Measurements from ENCODE around the gene NNAT.

The NNAT gene

DNA sequence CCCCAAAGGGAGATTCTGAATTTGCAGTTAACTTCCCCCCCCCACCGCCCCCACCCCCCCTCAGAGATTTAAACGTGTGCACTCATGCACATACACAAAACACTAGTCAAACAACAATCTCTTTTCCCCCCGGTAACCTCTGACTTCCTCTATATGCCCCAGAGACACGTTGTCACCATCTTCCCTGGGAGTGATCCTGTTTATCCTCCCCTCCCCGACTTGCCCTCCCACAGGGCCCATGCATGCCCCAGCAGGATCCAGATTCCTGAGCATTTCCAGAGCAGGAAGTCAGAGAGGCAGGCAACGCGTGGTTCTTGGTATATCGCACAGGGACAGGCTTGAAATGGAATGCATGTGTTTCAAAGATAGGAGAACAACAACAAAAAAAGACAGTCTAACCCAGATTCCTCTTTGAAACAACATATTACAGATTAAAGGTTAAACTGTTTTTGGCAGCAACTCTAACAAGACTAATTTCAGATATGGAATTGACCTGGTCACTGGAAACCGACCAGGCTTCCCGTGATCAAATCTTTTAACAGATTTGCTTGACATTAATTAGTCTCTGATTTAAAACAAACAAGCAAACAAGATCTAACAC is 5.3 kb downstream of the NNAT start:
- Histone ChIP-seq H3K9me3 (ENCODE audit: low read length) (no peaks in the 10 kb centered on the region), H3K4me2 (ENCODE audit: low read length) (peak overlapping the region; percentile 86), H3F3A (ENCODE audit: insufficient read depth, low read length) (no peaks in the 10 kb centered on the region), H4K20me1 (ENCODE audit: insufficient read depth, low read length) (no peaks in the 10 kb centered on the region; the same call in 1 of the 2 replicates), H3K9me2 (ENCODE audit: low read depth, low read length) (no peaks in the 10 kb centered on the region), H3K9ac (ENCODE audit: low read length) (peak overlapping the region; percentile 76), H3K27me3 (ENCODE audit: insufficient read depth, low read length) (no peaks in the 10 kb centered on the region), H2AFZ (ENCODE audit: low read length) (no peak overlapping the region), H3K4me3 (ENCODE audit: low read depth, low read length, poor library complexity, severe bottlenecking) (peak overlapping the region; percentile 97), H3K36me3 (ENCODE audit: insufficient read depth, low read length) (0 out of 2 replicates have a peak, but pooled peaks cover 2% of the 10 kb centered on the region), H3K4me1 (ENCODE audit: insufficient read depth, low read length, severe bottlenecking) (peaks cover 29% of the 10 kb centered on the region), H3K79me2 (ENCODE audit: insufficient read depth, low read length) (0 out of 2 replicates have a peak, but pooled peaks cover 8% of the 10 kb centered on the region), H3K27ac (ENCODE audit: low read depth, low read length, poor library complexity, severe bottlenecking) (no peak overlapping the region)
- TF ChIP-seq, protein P1, sequence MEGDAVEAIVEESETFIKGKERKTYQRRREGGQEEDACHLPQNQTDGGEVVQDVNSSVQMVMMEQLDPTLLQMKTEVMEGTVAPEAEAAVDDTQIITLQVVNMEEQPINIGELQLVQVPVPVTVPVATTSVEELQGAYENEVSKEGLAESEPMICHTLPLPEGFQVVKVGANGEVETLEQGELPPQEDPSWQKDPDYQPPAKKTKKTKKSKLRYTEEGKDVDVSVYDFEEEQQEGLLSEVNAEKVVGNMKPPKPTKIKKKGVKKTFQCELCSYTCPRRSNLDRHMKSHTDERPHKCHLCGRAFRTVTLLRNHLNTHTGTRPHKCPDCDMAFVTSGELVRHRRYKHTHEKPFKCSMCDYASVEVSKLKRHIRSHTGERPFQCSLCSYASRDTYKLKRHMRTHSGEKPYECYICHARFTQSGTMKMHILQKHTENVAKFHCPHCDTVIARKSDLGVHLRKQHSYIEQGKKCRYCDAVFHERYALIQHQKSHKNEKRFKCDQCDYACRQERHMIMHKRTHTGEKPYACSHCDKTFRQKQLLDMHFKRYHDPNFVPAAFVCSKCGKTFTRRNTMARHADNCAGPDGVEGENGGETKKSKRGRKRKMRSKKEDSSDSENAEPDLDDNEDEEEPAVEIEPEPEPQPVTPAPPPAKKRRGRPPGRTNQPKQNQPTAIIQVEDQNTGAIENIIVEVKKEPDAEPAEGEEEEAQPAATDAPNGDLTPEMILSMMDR (IDR thresholded peaks at IDR 0.05; ENCODE audit: low read length) = no peak
- TF ChIP-seq EZH2 (IDR thresholded peaks at IDR 0.05; ENCODE audit: borderline replicate concordance, low read length) = no peak

DNA sequence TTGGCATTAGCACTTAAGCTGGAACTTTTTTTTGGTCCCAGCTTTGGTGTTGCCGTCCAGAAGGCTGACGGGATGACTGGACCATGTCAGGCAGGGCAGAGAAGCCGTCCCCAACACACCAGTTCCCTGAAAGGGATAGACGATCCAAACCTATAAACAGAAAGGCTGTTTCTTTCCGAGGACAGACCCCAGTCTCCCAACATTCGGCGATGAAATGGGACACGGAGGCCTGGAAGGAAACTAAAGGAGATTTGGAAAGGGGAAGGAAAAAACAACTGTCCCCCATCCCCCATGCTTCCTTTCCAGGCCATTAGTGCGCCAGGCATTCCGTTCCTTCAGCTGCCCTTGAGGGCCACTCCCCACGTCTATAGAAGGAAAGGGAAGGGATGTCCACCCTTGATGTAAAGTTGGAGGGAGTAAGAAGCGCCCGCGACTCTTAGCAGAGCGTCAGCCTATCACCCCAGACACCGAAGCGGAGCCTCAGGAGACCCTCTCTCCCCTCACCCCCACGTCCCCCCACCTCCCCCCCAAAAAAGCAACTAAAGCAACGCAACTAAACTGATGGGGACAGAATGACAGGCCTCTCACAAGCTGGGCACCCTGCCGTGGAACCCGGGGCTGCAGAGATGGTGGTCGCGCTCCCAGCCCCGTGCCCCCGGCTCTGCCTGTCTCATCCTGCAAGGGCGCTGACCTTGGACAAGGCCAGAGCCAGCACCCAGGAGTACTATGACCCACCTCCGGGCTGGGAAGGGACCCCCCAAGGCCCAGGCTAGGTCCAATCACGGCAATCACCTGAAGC is 6.0 kb downstream of the NNAT start:
- no peak overlapping the region for H3K27ac ChIP-seq (ENCODE audit: low read depth, low read length, poor library complexity, severe bottlenecking)
- peak overlapping the region; percentile 76 for H3K9ac ChIP-seq (ENCODE audit: low read length)
- no peaks in the 10 kb centered on the region; the same call in 1 of the 2 replicates for H4K20me1 ChIP-seq (ENCODE audit: insufficient read depth, low read length)
- TF ChIP-seq, protein P1 (IDR thresholded peaks at IDR 0.05; ENCODE audit: low read length) = no peak
- no peak for TF ChIP-seq EZH2 (IDR thresholded peaks at IDR 0.05; ENCODE audit: borderline replicate concordance, low read length)
- 0 out of 2 replicates have a peak, but pooled peaks cover 8% of the 10 kb centered on the region for H3K79me2 ChIP-seq (ENCODE audit: insufficient read depth, low read length)
- no peaks in the 10 kb centered on the region for H3K27me3 ChIP-seq (ENCODE audit: insufficient read depth, low read length)
- H3K9me3 ChIP-seq (ENCODE audit: low read length) = no peaks in the 10 kb centered on the region
- H3K4me2 ChIP-seq (ENCODE audit: low read length) = peak overlapping the region; percentile 86
- peaks cover 29% of the 10 kb centered on the region for H3K4me1 ChIP-seq (ENCODE audit: insufficient read depth, low read length, severe bottlenecking)
- H3K9me2 ChIP-seq (ENCODE audit: low read depth, low read length) = no peaks in the 10 kb centered on the region
- H3F3A ChIP-seq (ENCODE audit: insufficient read depth, low read length) = no peaks in the 10 kb centered on the region
- peak overlapping the region; percentile 97 for H3K4me3 ChIP-seq (ENCODE audit: low read depth, low read length, poor library complexity, severe bottlenecking)
- H3K36me3 ChIP-seq (ENCODE audit: insufficient read depth, low read length) = no peaks in the 10 kb centered on the region
- no peak overlapping the region for H2AFZ ChIP-seq (ENCODE audit: low read length)

DNA sequence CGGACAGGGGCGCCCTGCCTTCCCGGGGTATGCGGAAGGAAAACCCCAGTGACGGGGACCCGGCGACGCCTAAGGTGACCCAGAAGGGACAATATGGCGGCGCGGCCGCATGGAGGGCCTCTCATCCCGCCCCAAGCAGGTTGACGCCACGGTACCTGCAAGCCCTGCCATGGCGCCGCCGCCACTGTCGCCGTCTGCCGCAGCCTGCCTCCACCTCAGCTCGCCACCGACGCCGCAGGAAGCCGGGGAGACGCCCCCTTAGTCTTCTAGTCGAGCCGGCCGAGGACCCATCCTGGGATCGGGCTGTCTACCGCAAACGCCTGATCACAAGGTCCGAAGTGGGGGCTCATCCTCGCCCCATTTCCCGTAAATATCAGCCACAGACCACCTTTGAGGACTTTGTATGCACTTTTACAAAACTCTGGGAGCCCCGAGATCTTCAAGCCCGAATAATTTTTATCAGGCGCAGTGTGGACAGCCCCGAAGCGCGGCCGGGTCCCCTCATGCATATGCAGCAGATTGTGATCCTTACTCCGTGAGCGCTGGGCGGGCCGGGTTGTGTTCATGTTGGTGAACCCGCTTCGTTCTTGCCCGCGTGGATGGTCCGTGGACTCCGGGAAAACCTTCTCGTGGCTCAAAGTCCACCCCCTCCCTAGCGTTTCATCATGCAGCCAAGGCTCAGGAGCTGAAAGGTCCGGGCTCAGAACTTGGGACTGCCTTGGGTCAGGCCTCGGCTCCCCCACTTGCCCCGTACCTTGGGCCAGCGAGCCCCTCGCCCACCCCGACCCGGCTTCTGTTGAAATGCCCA is 6.8 kb downstream of the NNAT start, which contains the start of gene BLCAP:
Gene BLCAP, minus strand, starts transcription at position 239 of the 808 bp plus-strand sequence. CDS start 8,702 bp downstream, outside the sequence.
- Histone ChIP-seq H3K9me3 (ENCODE audit: low read length) (no peaks in the 10 kb centered on the region), H3K9me2 (ENCODE audit: low read depth, low read length) (no peaks in the 10 kb centered on the region), H3K4me1 (ENCODE audit: insufficient read depth, low read length, severe bottlenecking) (peaks cover 29% of the 10 kb centered on the region), H3K79me2 (ENCODE audit: insufficient read depth, low read length) (0 out of 2 replicates have a peak, but pooled peaks cover 8% of the 10 kb centered on the region), H3K4me3 (ENCODE audit: low read depth, low read length, poor library complexity, severe bottlenecking) (peak within 1 kb of the TSS; percentile 97), H2AFZ (ENCODE audit: low read length) (no peak within 1 kb of the TSS), H4K20me1 (ENCODE audit: insufficient read depth, low read length) (no peaks in the 10 kb centered on the region; the same call in 1 of the 2 replicates), H3K9ac (ENCODE audit: low read length) (peak within 1 kb of the TSS; percentile 76), H3K4me2 (ENCODE audit: low read length) (peak within 1 kb of the TSS; percentile 86), H3K36me3 (ENCODE audit: insufficient read depth, low read length) (no peaks in the 10 kb centered on the region), H3K27me3 (ENCODE audit: insufficient read depth, low read length) (no peaks in the 10 kb centered on the region), H3K27ac (ENCODE audit: low read depth, low read length, poor library complexity, severe bottlenecking) (peak within 1 kb of the TSS; percentile 72), H3F3A (ENCODE audit: insufficient read depth, low read length) (no peaks in the 10 kb centered on the region)
- TF ChIP-seq, protein P1 (IDR thresholded peaks at IDR 0.05; ENCODE audit: low read length) = no peak
- no peak for TF ChIP-seq EZH2 (IDR thresholded peaks at IDR 0.05; ENCODE audit: borderline replicate concordance, low read length)

Measured in OCI-LY1 (cell line).